ENCODE data around the gene SIGMAR1. TPM values are rescaled to one million over a fixed set of nuclear protein-coding genes. Genes with fewer than 3 reads are reported as not detected.

The SIGMAR1 gene
- total and polyA plus RNA-seq, 2 experiments from 2014 or later = 126 to 240 TPM

GRCh38 chr9:34611251-34611810 is 26.3 kb downstream of the SIGMAR1 start:
- peak overlapping the region; percentile 82 for H3K27ac ChIP-seq
- H2AFZ ChIP-seq = peak overlapping the region; percentile 94

DNA sequence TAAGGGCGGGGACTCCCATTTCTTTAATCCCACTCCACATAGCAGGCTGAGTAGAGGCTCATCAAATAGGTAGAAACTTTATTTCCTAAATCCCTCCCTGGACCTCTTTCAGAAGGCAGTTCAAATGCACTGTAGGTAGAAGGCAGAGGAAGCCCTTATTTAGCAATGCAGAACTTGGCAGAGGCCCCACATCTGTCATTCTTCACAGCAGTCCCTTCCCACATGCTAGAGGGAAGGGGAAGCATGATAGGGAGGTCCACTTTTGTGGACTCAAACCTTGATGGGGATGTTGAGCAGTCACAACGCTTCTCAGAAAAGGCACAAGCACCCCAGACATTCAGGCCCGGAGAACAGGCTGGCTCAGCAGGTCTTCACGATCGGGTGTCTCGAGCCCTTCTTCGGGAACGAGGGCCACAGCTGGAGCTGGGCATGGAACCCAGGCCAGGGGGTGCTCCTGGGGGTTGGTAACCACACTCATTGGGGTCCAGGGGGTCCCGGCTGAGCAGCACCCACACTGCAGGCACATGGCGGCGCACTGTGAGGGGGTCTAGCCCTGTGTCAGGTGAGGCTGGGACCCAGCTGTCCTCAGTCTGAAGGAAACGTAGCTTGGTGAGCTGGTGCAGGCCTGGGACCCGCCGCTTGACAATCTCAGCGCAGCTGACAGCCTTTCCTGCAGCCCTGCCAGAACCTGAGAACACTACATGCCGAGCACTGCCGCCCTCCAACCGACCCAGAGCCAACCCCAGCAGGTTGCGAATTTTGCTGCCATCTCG is 27.0 kb downstream of the SIGMAR1 start:
- Histone ChIP-seq H3K79me2 (peaks cover 13% of the 10 kb centered on the region), H3K27ac (no peak overlapping the region), H3K9me2 (replicated peaks; ENCODE audit: insufficient read depth) (no peaks in the 10 kb centered on the region), H3K4me1 (ENCODE audit: insufficient read depth) (peaks cover 9% of the 10 kb centered on the region), H3K9me3 (ENCODE audit: low read depth) (no peaks in the 10 kb centered on the region), H3K4me3 (no peak overlapping the region), H2AFZ (no peak overlapping the region), H3K27me3 (no peaks in the 10 kb centered on the region), H3K36me3 (replicated peaks; ENCODE audit: insufficient read depth, low read depth) (no peaks in the 10 kb centered on the region), H4K20me1 (ENCODE audit: insufficient read depth, poor library complexity, severe bottlenecking) (no peaks in the 10 kb centered on the region), H3K4me2 (peak overlapping the region; percentile 92)
- WGBS (ENCODE audit: low lambda C conversion rate, missing lambda C conversion rate) = 93% methylated on average over 18 of the region's 20 CpGs
- DNase-seq (ENCODE audit: low spot score) = no peak
- TF ChIP-seq EZH2 (IDR thresholded peaks at IDR 0.05; ENCODE audit: borderline replicate concordance) (no peak), EZH2phosphoT487 (IDR thresholded peaks at IDR 0.05; ENCODE audit: low read depth, severe bottlenecking, unreplicated experiment) (no peak), CTCF (IDR thresholded peaks at IDR 0.05; ENCODE audit: poor library complexity) (no peak)

More at GRCh38 chr9:34611251-34611810, 26.3 kb downstream of the SIGMAR1 start:
- Histone ChIP-seq H3K9me3 (ENCODE audit: low read depth) (no peaks in the 10 kb centered on the region), H3K9me2 (replicated peaks; ENCODE audit: insufficient read depth) (no peaks in the 10 kb centered on the region), H3K4me1 (ENCODE audit: insufficient read depth) (peaks cover 9% of the 10 kb centered on the region), H3K36me3 (replicated peaks; ENCODE audit: insufficient read depth, low read depth) (no peaks in the 10 kb centered on the region), H4K20me1 (ENCODE audit: insufficient read depth, poor library complexity, severe bottlenecking) (no peaks in the 10 kb centered on the region), H3K79me2 (peaks cover 13% of the 10 kb centered on the region), H3K4me2 (peak overlapping the region; percentile 92), H3K27me3 (no peaks in the 10 kb centered on the region), H3K4me3 (peak overlapping the region; percentile 67)
- TF ChIP-seq CTCF (IDR thresholded peaks at IDR 0.05; ENCODE audit: poor library complexity) (no peak), EZH2phosphoT487 (IDR thresholded peaks at IDR 0.05; ENCODE audit: low read depth, severe bottlenecking, unreplicated experiment) (no peak), EZH2 (IDR thresholded peaks at IDR 0.05; ENCODE audit: borderline replicate concordance) (no peak)
- WGBS (ENCODE audit: low lambda C conversion rate, missing lambda C conversion rate) = 66% methylated on average over 10 of the region's 10 CpGs
- peak; percentile 26 for DNase-seq (ENCODE audit: low spot score)

DNA sequence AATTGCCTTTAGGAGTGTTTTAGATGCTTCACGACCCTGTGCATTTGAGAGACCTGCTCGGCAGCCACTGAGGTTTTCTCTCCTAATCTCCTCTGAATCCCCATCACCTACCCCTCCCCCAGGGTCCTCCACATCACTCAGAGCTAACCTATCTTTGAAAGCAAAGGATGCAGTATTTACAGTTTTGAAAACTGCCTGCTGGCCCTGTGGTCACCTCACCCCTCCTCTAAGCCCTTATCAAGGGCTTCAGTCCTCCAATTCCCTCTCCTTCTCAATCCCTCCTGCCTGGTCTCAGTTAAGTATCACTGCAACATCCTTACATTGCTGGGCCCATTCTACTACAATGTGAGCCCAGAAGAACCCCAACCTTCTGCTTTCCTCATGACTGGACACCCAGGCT is 30.3 kb downstream of the SIGMAR1 start:
- 38% methylated on average over 2 of the region's 2 CpGs for WGBS (ENCODE audit: low lambda C conversion rate, missing lambda C conversion rate)

More for the DNA sequence above, 30.3 kb downstream of the SIGMAR1 start:
- Histone ChIP-seq H3K4me1 (ENCODE audit: insufficient read depth) (peaks cover 9% of the 10 kb centered on the region), H3K79me2 (peaks cover 13% of the 10 kb centered on the region), H4K20me1 (ENCODE audit: insufficient read depth, poor library complexity, severe bottlenecking) (no peaks in the 10 kb centered on the region), H3K4me3 (no peak overlapping the region), H3K27me3 (no peaks in the 10 kb centered on the region), H3K36me3 (replicated peaks; ENCODE audit: insufficient read depth, low read depth) (no peaks in the 10 kb centered on the region), H3K27ac (peak overlapping the region; percentile 67), H3K4me2 (no peak overlapping the region), H2AFZ (no peak overlapping the region), H3K9me3 (ENCODE audit: low read depth) (no peaks in the 10 kb centered on the region), H3K9me2 (replicated peaks; ENCODE audit: insufficient read depth) (no peaks in the 10 kb centered on the region)
- no peak for DNase-seq (ENCODE audit: low spot score)
- TF ChIP-seq EZH2phosphoT487 (IDR thresholded peaks at IDR 0.05; ENCODE audit: low read depth, severe bottlenecking, unreplicated experiment) (no peak), EZH2 (IDR thresholded peaks at IDR 0.05; ENCODE audit: borderline replicate concordance) (no peak), CTCF (IDR thresholded peaks at IDR 0.05; ENCODE audit: poor library complexity) (no peak)
